22Rv1 (cell line): ENCODE data around the gene TUT1.

Experiments
- CTCF ChIP-seq: fragments of 450-650 bp; IDR thresholded peaks from 2 replicates; pipeline ENCODE4 v1.5.1; 2017; ENCODE audit warnings: mild to moderate bottlenecking
- ZFX ChIP-seq: fragments of 450-650 bp; IDR thresholded peaks from 2 replicates; pipeline ENCODE4 v1.6.1; 2017; ENCODE audit warnings: antibody characterized with exemption, borderline replicate concordance

- TF ChIP-seq CTCF (no peak), ZFX (no peak)
Observed at GRCh38 chr11:62539238-62539925, 51.9 kb downstream of the TUT1 start.
